Astrocyte (in vitro differentiated cells and primary cell): ENCODE results near the gene PTPN20. TPM values are rescaled to one million over a fixed set of nuclear protein-coding genes. Genes with fewer than 3 reads are reported as not detected.

ENCODE experiments used
- DNase-seq: peaks from one replicate; pipeline ENCODE4 v3.0.0-alpha.2; 2010; ENCODE audit warnings: low read depth
- FAIRE-seq: peaks from 2 replicates; lab custom pipeline; 2011; peaks lifted over from hg19 to GRCh38; lab: Jason Lieb, UNC
- H2AFZ ChIP-seq: 2 replicates; pipeline ENCODE4 v1.6.0; 2012; ENCODE audit warnings: low read depth, low read length, inconsistent platforms
- H3K27ac ChIP-seq: 2 replicates; pipeline ENCODE4 v1.5.1; 2011; ENCODE audit warnings: low read depth, low read length, inconsistent platforms
- H3K27me3 ChIP-seq: 2 replicates; pipeline ENCODE4 v1.6.0; 2011; ENCODE audit warnings: low read length, inconsistent platforms; ENCODE audit not compliant: insufficient read depth
- H3K36me3 ChIP-seq: 2 replicates; pipeline ENCODE4 v1.5.1; 2011; ENCODE audit warnings: low read length, inconsistent platforms; ENCODE audit not compliant: insufficient read depth
- H3K4me1 ChIP-seq: 2 replicates; pipeline ENCODE4 v1.5.1; 2011; ENCODE audit warnings: low read length, inconsistent platforms; ENCODE audit not compliant: insufficient read depth
- H3K4me2 ChIP-seq: 2 replicates; pipeline ENCODE4 v1.6.0; 2012; ENCODE audit warnings: low read length, inconsistent platforms
- H3K4me3 ChIP-seq: 2 replicates; pipeline ENCODE4 v1.5.1; 2011; ENCODE audit warnings: low read depth, mild to moderate bottlenecking, low read length, inconsistent platforms; ENCODE audit not compliant: insufficient read depth
- H3K79me2 ChIP-seq: 2 replicates; pipeline ENCODE4 v1.6.0; 2012; ENCODE audit warnings: mild to moderate bottlenecking, low read length, inconsistent platforms; ENCODE audit not compliant: insufficient read depth
- H3K9ac ChIP-seq: 2 replicates; pipeline ENCODE4 v1.6.0; 2012; ENCODE audit warnings: mild to moderate bottlenecking, low read length, inconsistent platforms
- H3K9me3 ChIP-seq: 2 replicates; pipeline ENCODE4 v1.5.1; 2012; ENCODE audit warnings: low read depth, mild to moderate bottlenecking, low read length, inconsistent platforms; ENCODE audit not compliant: insufficient read depth
- H4K20me1 ChIP-seq: 2 replicates; pipeline ENCODE4 v1.6.0; 2012; ENCODE audit warnings: low read length, inconsistent platforms; ENCODE audit not compliant: insufficient read depth
- H3K27ac Mint-ChIP-seq: one replicate; pipeline ENCODE4 v1.8.0; 2021; ENCODE audit warnings: mild to moderate bottlenecking, mixed read lengths; ENCODE audit not compliant: unreplicated experiment
- H3K27me3 Mint-ChIP-seq: one replicate; pipeline ENCODE4 v1.8.0; 2021; ENCODE audit warnings: low read depth, mixed read lengths; ENCODE audit not compliant: unreplicated experiment
- H3K36me3 Mint-ChIP-seq: one replicate; pipeline ENCODE4 v1.8.0; 2021; ENCODE audit warnings: low read depth, mixed read lengths; ENCODE audit not compliant: unreplicated experiment
- H3K4me1 Mint-ChIP-seq: one replicate; pipeline ENCODE4 v1.8.0; 2021; ENCODE audit warnings: low read depth, mixed read lengths; ENCODE audit not compliant: unreplicated experiment
- H3K4me3 Mint-ChIP-seq: one replicate; pipeline ENCODE4 v1.8.0; 2021; ENCODE audit warnings: mild to moderate bottlenecking, moderate library complexity, mixed read lengths; ENCODE audit not compliant: unreplicated experiment
- H3K9me3 Mint-ChIP-seq: one replicate; pipeline ENCODE4 v1.8.0; 2021; ENCODE audit warnings: mild to moderate bottlenecking, mixed read lengths; ENCODE audit not compliant: unreplicated experiment
- EZH2 ChIP-seq: IDR thresholded peaks from 2 replicates; pipeline ENCODE4 v1.6.1; 2012; ENCODE audit warnings: mild to moderate bottlenecking, low read length, inconsistent platforms; ENCODE audit not compliant: insufficient read depth
- total RNA-seq: library from RNA; stranded (reverse); gene quantifications from 2 replicates; pipeline ENCODE4 v1.2.1, GENCODE V29; 2021
- TF ChIP-seq, protein P1 (sequence below): IDR thresholded peaks from 2 replicates; pipeline ENCODE4 v1.5.1; 2011; ENCODE audit warnings: low read depth, mild to moderate bottlenecking, inconsistent platforms, low read length, moderate library complexity; ENCODE audit not compliant: insufficient read depth

The PTPN20 gene
- total RNA-seq, 1 donor from 2014 or later = not detected

DNA sequence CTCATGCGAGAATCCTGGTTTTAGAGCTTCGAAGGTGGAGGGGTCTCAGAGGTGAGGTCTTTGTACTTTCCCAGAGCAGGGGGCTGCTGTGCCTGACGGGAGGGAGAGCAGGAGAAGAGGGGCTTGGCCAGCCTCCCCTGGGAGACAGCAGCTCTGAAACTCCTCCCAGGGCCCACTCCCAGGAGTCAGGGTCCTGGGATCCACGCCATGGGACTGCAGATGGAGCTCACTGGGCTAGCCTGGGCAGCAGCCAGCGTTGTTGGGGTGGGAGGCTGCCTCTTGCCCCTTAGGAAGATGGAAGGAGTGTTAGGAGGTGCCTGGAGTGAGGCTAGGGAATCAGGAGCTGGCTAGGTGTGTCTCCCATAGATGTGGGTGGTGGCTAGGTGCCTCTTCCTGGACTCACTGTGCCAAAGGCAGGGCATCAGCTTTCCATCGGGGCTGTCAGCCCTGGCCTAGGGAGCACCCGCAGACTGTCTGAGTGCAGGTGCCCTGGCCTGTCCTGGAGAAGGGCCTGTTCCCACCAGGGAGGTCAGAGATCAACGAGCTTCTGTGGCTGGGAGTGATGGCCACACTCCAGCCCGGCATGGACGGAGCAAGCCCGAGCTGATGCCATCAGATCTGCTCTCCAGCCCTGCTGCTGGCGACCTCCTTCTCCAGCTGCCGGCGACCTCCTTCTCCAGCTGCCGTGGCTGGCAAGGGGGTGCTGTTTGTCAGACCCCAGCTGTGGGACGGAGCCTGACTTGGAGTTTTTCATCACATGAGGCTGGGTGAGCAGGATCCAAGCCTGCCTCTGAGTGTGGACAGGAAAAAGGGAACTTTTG lies 111.3 kb downstream of the PTPN20 start:
- Mint-ChIP-seq H3K36me3 (no peaks in the 10 kb centered on the region), H3K27ac (peak overlapping the region; percentile 73), H3K9me3 (no peaks in the 10 kb centered on the region), H3K4me3 (no peak overlapping the region), H3K4me1 (no peaks in the 10 kb centered on the region), H3K27me3 (peaks cover 5% of the 10 kb centered on the region)
- no peaks in the 10 kb centered on the region for H3K9me3 ChIP-seq
- H4K20me1 ChIP-seq = no peaks in the 10 kb centered on the region
- no peak for FAIRE-seq
- H3K27me3 ChIP-seq = no peaks in the 10 kb centered on the region
- H3K36me3 ChIP-seq = no peaks in the 10 kb centered on the region
- H3K27ac ChIP-seq = no peak overlapping the region
- no peak overlapping the region for H3K9ac ChIP-seq
- TF ChIP-seq, protein P1, sequence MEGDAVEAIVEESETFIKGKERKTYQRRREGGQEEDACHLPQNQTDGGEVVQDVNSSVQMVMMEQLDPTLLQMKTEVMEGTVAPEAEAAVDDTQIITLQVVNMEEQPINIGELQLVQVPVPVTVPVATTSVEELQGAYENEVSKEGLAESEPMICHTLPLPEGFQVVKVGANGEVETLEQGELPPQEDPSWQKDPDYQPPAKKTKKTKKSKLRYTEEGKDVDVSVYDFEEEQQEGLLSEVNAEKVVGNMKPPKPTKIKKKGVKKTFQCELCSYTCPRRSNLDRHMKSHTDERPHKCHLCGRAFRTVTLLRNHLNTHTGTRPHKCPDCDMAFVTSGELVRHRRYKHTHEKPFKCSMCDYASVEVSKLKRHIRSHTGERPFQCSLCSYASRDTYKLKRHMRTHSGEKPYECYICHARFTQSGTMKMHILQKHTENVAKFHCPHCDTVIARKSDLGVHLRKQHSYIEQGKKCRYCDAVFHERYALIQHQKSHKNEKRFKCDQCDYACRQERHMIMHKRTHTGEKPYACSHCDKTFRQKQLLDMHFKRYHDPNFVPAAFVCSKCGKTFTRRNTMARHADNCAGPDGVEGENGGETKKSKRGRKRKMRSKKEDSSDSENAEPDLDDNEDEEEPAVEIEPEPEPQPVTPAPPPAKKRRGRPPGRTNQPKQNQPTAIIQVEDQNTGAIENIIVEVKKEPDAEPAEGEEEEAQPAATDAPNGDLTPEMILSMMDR = no peak
- TF ChIP-seq EZH2 = no peak
- H3K4me1 ChIP-seq = peaks cover 17% of the 10 kb centered on the region
- no peak overlapping the region for H3K4me3 ChIP-seq
- H2AFZ ChIP-seq = no peak overlapping the region
- H3K4me2 ChIP-seq = no peak overlapping the region
- DNase-seq = no peak
- H3K79me2 ChIP-seq = no peaks in the 10 kb centered on the region

DNA sequence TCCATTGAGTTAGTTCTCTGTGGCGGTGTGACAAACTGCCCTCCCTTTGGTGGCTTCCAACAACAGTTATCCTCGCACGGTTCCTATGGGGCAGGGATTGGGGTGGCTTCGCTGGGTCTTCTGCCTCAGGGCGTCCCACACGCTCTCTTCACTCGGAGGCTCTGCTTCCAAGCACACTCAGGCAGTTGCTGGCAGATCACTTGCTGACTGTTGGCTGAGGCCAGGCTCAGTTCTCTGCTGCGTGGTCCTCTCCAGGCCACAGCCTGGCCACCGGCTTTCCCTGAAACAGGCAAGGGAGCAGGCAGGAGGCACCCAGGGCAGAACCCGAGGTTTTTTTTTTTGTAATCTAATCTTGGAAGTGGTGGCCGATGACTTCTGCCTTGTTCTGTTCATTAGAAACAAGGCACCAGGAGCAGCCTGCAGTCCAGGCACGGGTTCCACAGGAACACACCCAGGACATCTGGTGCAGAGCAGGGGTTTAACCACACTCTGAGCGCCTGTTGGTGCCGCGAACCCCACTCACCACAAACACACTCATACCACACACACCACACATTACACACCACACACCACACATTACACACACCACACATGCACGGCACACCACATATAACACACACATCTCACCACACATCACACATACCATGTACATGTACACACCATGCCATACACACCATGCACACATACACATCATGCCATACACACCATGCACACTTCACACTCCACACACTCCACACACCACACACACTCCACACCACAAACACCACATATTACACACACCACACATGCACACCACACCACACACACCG lies 112.2 kb downstream of the PTPN20 start:
- Histone ChIP-seq H3K27ac (no peak overlapping the region), H2AFZ (no peak overlapping the region), H3K4me1 (peaks cover 17% of the 10 kb centered on the region), H3K36me3 (no peaks in the 10 kb centered on the region), H3K4me2 (no peak overlapping the region), H3K27me3 (no peaks in the 10 kb centered on the region), H3K9ac (no peak overlapping the region), H4K20me1 (no peaks in the 10 kb centered on the region), H3K4me3 (no peak overlapping the region), H3K9me3 (no peaks in the 10 kb centered on the region), H3K79me2 (no peaks in the 10 kb centered on the region)
- Mint-ChIP-seq H3K4me1 (no peaks in the 10 kb centered on the region), H3K36me3 (no peaks in the 10 kb centered on the region), H3K4me3 (no peak overlapping the region), H3K9me3 (no peaks in the 10 kb centered on the region), H3K27me3 (peaks cover 10% of the 10 kb centered on the region), H3K27ac (no peak overlapping the region)
- TF ChIP-seq, protein P1 = no peak
- TF ChIP-seq EZH2 = no peak
- DNase-seq (no peak), FAIRE-seq (no peak)

DNA sequence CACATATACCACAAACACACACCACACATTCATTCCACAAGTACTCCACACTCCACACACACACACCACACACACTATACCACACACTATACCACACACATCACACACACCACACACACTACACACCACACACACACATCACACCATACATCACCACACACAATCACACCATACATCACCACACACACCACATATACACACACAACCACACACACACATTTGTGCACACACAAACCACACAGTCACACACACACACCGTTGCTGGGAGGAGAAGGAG lies 112.8 kb downstream of the PTPN20 start:
- no peak for DNase-seq
- H3K4me2 ChIP-seq = no peak overlapping the region
- no peak overlapping the region for H3K27ac Mint-ChIP-seq
- H3K9ac ChIP-seq = no peak overlapping the region
- H3K27ac ChIP-seq = no peak overlapping the region
- H3K4me1 Mint-ChIP-seq = no peaks in the 10 kb centered on the region
- no peaks in the 10 kb centered on the region for H3K9me3 ChIP-seq
- FAIRE-seq = no peak
- no peak for TF ChIP-seq EZH2
- TF ChIP-seq, protein P1 = no peak
- H3K4me3 ChIP-seq = no peak overlapping the region
- H4K20me1 ChIP-seq = no peaks in the 10 kb centered on the region
- peaks cover 15% of the 10 kb centered on the region for H3K27me3 Mint-ChIP-seq
- no peaks in the 10 kb centered on the region for H3K27me3 ChIP-seq
- H3K9me3 Mint-ChIP-seq = no peaks in the 10 kb centered on the region
- peaks cover 17% of the 10 kb centered on the region for H3K4me1 ChIP-seq
- no peaks in the 10 kb centered on the region for H3K79me2 ChIP-seq
- no peak overlapping the region for H2AFZ ChIP-seq
- H3K4me3 Mint-ChIP-seq = no peak overlapping the region
- no peaks in the 10 kb centered on the region for H3K36me3 Mint-ChIP-seq
- H3K36me3 ChIP-seq = no peaks in the 10 kb centered on the region
